Renal cortex interstitium (tissue), 15 donors: ENCODE data around the gene GDF2. TPM values are rescaled to one million over a fixed set of nuclear protein-coding genes. Genes with fewer than 3 reads are reported as not detected.

Experiments
- DNase-seq, 11 donors: peaks; one replicate each; pipeline ENCODE4 v3.0.0-alpha.2; 2013; ENCODE audit warnings: low read depth in 9 of 11, low spot score in 4 of 11; ENCODE audit errors: extremely low read depth in 1 of 11
- long read RNA-seq, 16 experiments: transcript quantifications; one replicate each; lab custom pipeline, GENCODE V29; 2026
- polyA plus RNA-seq, 3 donors: library from polyadenylated mRNA; unstranded; fragments of 120-200 nt; gene quantifications; one replicate each; pipeline ENCODE4 v1.2.1, GENCODE V29; 2013; ENCODE audit not compliant: insufficient read length in 3 of 3

GDF2 gene
- polyA plus RNA-seq, result not detected
- long read RNA-seq, donor 1, result 0 reads
- long read RNA-seq, donor 2, result 0 reads
- long read RNA-seq, donor 3, result 0 reads
- long read RNA-seq, donor 4, result 0 reads
- long read RNA-seq, donor 5, result 0 reads
- long read RNA-seq, donor 6, result 0 reads
- long read RNA-seq, donor 7, result 0 reads
- long read RNA-seq, donor 8, result 0 reads
- long read RNA-seq, donor 9, result 0 reads
- long read RNA-seq, donor 10, result 0 reads
- long read RNA-seq, donor 11, result 0 reads
- long read RNA-seq, donor 12, result 0 reads
- long read RNA-seq, donor 13, result 0 reads
- long read RNA-seq, donor 14, result 0 reads
- long read RNA-seq, donor 15, result 0 reads
- long read RNA-seq, donor 16, result 0 reads

GRCh38 chr10:47322300-47323061, at the start of gene GDF2:
Gene GDF2, plus strand, starts transcription at chr10:47322454. Its CDS starts 215 bp downstream, at chr10:47322669.
- DNase-seq, result no peak

DNA sequence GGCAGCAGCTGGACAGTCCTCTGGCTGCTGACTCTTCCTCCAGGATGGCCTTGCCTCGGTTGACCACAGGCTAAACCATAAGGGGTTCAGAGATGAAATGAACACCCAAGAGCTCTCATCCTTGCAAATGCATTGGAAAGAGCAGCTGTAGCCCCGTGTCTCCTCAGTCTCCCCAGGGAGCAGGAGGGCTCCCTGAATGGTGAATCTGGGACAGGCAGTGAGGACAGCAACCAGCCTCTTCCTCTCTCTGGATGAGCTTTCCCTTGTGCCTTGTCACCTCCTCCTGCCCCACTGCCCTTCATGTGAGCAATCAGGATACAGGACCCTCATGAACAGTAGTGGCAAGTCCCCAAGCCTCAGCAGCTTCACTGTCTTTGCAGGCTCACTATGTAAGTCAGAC, 46.2 kb upstream of the GDF2 start:
- no peak for DNase-seq

GRCh38 chr10:47276576-47277351, 45.5 kb upstream of the GDF2 start:
- no peak for DNase-seq

- DNase-seq, result no peak
Measured at GRCh38 chr10:47277352-47278151, 44.7 kb upstream of the GDF2 start.

- DNase-seq, result no peak
Measured at GRCh38 chr10:47278152-47278473, 44.1 kb upstream of the GDF2 start.

DNA sequence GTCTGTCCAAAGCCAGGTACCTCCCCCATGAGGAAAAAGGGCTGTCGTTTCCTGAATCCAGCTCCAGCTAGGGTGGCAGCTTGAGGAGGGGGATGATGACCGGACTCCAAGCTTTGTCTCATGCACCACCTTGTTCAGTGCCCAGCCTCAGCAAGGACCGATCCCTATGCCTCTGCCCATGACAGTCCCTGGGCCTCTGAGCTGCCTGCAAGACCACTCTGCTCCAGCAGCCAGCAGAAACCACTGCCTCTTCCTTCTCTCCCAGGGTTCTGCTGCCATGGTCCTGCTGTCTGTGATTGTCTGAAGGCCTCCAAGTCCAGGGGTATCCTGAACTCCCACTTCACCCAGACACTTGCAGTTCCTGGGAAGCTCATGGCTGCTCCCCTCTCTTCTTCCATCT, 43.5 kb upstream of the GDF2 start:
- DNase-seq, result no peak

GRCh38 chr10:47279276-47279675, 43.0 kb upstream of the GDF2 start:
- DNase-seq, result no peak

DNA sequence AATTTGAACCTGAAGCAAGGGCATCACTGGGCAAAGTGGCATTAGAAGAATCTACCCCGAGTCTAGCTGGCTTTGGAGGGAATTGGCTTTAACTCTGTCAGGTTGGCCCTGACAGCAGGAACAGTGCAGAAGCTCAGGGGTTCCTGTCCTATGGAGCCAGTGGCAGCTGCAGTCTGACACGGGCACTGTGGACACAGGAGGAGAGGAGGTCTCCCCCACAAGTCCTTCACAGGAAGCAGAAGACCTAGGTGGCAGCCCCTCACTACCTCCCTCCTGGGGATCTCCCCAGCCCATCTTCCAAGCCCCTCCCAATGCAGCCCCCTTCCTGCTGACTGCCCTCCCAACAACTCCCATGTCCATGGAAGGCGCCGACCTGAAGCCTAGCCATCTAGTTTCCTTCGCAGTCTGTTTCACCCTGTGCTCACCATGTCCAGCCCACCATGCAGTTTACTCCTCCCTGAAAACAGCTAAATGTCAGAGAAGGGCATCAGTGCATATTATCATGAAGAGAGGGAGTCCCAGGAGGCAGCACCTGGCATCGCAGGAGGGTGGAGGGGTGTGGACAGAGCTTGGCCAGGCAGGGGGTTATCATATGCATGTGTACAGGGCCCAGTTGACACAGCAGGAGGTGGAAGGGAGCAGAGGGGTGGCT, 40.1 kb upstream of the GDF2 start:
- no peak for DNase-seq

DNA sequence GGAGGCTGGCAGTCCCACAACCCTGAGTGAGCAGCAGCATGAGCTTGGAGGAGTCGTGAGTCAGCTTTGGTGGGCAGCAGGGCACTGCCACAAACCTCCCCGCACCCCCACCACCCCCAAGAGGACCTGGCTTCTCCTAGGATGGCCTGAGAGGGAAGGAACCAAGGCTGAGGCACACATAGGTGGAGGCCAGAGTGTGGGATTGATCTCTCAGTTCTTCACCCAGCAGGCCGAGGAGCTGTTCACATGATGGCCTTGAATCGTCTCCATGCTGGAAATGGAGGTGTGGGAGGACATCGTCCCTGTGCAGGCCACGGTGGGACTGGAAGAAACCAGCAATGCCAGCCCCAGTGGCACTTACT, 39.6 kb upstream of the GDF2 start:
- no peak for DNase-seq

- no peak for DNase-seq
Measured at GRCh38 chr10:47283101-47283630, 39.1 kb upstream of the GDF2 start.

- DNase-seq, result no peak
Measured at GRCh38 chr10:47283848-47284247, 38.4 kb upstream of the GDF2 start.

GRCh38 chr10:47285381-47286115, 36.7 kb upstream of the GDF2 start:
- no peak for DNase-seq

DNA sequence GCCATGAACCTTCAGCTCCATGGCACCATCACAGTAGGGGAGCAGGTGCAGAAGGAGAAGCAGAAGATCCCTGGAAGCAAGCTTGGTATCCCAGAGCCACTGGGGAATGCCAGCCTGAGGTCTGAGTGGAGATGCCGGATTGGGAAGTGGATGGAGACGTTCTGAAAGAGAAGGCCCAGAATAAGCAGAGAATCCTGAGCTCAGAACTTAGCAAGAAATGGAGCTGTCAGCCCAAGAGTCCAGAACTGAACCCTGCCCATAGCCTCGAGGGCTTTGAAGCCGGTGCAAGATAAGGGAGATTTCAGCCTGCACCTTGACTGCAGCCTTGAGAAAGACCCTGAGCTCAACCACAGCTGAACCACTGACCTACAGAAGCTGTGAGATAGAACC, 36.1 kb upstream of the GDF2 start:
- no peak for DNase-seq

DNA sequence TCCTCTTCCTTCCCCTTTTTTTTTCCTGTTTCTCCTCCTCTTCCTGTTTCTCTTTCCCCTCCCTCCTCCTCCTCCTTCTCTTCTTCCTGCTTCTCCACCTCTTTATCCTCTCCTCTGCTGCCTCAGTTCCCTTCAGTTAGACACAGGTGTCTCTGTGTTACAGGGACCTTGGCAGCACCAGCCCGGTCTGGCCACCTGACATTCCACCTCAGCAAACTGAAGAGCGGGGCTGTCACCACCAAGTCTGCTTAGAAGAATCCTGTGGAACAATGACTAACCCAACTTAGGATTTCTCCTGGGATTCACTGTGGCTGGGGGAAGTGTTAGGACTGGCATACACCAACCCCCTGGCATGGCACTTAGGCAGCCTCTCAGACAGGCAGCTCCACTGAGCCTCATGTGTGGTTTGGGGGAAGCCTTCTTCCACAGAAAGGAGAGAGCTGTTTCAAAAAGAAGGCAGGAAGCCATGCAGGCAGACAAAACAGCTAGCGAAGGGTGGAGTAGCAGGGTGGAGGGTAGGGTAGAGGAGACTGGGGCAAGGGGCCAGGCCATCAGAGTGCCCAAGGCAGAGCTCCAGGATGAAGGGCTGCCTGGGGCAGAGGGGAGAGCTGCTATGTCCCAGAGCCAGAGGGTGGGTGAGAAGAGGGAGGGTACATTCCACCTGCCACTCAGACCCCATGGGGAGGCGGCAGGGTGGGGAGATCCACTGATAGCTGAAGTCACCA, 35.5 kb upstream of the GDF2 start:
- no peak for DNase-seq

- DNase-seq, result no peak
Measured at GRCh38 chr10:47287365-47287802, 34.9 kb upstream of the GDF2 start.

DNA sequence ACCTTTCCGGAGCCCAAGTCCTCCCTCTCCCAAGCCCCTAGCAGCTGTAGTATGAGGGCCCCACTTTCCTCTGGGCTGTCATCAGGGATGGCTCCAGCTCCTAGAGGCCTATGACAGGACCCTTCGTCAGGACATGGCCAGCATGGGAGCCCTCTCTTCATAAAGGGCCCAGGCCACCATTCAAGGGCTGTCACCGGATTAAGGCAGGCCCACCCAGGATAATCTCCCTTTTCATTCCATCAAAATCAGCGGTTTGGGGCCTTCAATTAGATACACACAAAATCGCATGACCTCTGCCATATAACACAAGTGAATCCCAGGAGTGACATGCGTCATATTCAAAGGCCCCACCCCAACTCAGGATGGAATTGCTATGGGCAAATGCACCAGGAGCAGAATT, 34.4 kb upstream of the GDF2 start:
- DNase-seq, result no peak

DNA sequence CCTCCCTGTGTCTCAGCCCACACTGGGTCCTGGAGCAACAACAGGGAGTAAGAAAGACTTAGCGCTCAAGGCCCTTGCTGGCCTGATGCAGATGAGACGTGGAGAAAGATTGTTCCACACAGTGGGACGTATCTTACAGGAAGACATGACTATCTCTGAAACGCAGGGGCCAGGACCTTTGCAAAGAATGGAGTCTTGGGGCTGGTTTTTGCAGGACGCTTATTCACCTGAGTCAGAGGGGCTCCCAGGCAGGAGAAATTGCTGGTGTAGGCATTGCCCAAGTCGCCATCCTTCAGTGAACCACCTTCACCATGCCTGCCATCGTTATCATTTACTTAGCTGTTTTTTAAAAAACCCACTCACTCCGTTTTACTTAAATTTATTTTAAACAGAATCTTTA, 34.0 kb upstream of the GDF2 start:
- no peak for DNase-seq
